ENCODE measurements around the gene DACT1. TPM values are rescaled to one million over a fixed set of nuclear protein-coding genes. Genes with fewer than 3 reads are reported as not detected.
"Not testable (repeated sequence)": the region's sequence is repeated elsewhere in the genome, so short reads cannot be mapped to it uniquely, and the experiment has no call there.

DACT1 gene, protein sequence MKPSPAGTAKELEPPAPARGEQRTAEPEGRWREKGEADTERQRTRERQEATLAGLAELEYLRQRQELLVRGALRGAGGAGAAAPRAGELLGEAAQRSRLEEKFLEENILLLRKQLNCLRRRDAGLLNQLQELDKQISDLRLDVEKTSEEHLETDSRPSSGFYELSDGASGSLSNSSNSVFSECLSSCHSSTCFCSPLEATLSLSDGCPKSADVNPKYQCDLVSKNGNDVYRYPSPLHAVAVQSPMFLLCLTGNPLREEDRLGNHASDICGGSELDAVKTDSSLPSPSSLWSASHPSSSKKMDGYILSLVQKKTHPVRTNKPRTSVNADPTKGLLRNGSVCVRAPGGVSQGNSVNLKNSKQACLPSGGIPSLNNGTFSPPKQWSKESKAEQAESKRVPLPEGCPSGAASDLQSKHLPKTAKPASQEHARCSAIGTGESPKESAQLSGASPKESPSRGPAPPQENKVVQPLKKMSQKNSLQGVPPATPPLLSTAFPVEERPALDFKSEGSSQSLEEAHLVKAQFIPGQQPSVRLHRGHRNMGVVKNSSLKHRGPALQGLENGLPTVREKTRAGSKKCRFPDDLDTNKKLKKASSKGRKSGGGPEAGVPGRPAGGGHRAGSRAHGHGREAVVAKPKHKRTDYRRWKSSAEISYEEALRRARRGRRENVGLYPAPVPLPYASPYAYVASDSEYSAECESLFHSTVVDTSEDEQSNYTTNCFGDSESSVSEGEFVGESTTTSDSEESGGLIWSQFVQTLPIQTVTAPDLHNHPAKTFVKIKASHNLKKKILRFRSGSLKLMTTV
- total RNA-seq, result 10 to 100 TPM in 1 of 4 donors, 1 to 10 TPM in 3; 2.4 to 11.0 (median 5.5) TPM

DNA sequence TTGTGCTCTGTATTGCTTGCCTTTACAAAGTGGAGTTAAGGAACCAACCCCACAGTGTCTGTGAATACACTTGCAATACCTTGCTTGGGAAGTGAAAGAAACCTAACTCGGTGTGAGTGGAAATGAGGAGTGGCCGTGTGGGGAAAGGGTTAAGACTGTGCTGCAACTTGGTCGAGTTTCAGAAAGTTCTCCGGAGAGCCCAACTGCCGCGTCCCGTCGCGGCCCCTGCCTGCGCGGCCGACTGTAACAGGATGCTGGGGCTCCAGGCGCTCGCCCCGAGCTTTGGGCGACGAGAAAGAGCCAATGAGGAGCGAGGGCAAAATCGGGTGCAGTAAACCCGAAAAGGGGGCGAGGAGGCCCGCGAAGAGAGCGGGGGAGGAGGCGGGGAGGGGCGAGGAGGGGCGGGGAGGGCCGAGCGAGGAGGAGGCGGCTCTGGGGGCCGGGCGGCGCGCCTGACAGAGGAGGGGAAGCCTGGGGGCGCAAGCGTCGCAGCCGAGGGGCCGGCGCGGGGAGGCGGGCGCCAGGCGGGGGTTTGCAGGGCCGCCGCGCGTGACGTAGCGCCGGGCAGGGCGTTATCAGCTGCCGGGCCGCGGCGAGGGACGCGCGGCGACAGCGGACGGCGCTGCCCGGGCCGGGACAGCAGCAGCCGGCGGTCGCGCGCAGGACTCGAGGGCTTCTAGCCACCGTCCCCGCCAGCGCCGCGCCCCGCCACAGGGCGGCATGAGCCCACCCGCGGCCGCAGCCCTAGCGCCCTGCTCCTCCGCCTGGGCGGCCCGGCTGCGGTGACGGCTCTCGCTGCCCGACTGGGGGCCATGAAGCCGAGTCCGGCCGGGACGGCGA, at the start of gene DACT1:
TSS of gene DACT1 (plus strand) at position 572 of the 840 bp plus-strand sequence. CDS start at position 813, 241 bp downstream.
- intact Hi-C loops (cut with DNase I; ENCODE audit: low total_unique reads), result no loop called here
- DNase-seq (ENCODE audit: low spot score in 2 of 2), result peak; percentile 30 to 89
- WGBS, 2 donors, result 0% methylated on average over 27 to 42 of the region's 94 CpGs
- TF ChIP-seq, protein P1, sequence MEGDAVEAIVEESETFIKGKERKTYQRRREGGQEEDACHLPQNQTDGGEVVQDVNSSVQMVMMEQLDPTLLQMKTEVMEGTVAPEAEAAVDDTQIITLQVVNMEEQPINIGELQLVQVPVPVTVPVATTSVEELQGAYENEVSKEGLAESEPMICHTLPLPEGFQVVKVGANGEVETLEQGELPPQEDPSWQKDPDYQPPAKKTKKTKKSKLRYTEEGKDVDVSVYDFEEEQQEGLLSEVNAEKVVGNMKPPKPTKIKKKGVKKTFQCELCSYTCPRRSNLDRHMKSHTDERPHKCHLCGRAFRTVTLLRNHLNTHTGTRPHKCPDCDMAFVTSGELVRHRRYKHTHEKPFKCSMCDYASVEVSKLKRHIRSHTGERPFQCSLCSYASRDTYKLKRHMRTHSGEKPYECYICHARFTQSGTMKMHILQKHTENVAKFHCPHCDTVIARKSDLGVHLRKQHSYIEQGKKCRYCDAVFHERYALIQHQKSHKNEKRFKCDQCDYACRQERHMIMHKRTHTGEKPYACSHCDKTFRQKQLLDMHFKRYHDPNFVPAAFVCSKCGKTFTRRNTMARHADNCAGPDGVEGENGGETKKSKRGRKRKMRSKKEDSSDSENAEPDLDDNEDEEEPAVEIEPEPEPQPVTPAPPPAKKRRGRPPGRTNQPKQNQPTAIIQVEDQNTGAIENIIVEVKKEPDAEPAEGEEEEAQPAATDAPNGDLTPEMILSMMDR (IDR thresholded peaks at IDR 0.05), result no peak
- no peak for TF ChIP-seq POLR2A (IDR thresholded peaks at IDR 0.05)
- peak within 1 kb of the TSS; percentile 59 for H3K4me3 ChIP-seq (ENCODE audit: low read depth, poor library complexity, severe bottlenecking)

DNA sequence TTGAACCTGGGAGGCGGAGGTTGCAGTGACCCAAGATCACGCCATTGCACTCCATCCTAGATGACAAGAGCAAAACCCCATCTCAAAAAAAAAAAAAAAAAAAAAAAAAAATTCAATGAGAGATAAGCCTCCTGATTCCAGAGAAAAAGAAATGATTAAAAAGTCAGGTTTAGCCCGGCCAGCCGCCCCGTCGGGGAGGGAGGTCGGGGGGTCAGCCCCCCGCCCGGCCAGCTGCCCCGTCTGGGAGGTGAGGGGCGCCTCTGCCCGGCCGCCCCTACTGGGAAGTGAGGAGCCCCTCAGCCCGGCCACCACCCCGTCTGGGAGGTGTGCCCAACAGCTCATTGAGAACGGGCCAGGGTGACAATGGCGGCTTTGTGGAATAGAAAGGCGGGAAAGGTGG, 49.4 kb upstream of the DACT1 start:
- H3K4me3 ChIP-seq (ENCODE audit: low read depth, poor library complexity, severe bottlenecking); intact Hi-C loops (cut with DNase I; ENCODE audit: low total_unique reads); DNase-seq (ENCODE audit: low spot score in 2 of 2): not testable (repeated sequence)
- 91 to 92% methylated on average over 18 of the region's 18 CpGs for WGBS, 2 donors

DNA sequence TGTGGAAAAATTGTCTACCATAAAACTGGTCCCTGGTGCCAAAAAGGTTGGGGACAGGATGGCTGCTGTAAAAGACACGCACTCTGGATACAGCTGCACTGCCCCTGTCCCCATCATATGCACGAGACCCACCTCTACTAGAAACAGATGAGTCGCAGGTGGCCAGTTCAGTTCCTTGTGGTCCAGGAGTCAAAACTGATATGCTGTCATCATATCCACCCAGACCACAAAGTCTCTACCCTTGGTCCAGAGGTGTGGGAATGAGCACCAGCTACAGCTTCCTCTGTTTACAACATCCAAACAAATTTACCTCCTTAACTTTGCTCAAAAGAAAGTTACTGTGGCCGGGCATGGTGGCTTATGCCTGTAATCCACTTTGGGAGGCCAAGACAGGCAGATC, 43.8 kb upstream of the DACT1 start:
- no peak for TF ChIP-seq POLR2A (IDR thresholded peaks at IDR 0.05)
- TF ChIP-seq, protein P1 (IDR thresholded peaks at IDR 0.05), result no peak
- no peak for DNase-seq (ENCODE audit: low spot score in 2 of 2)
- intact Hi-C loops (cut with DNase I; ENCODE audit: low total_unique reads), result no loop called here
- H3K4me3 ChIP-seq (ENCODE audit: low read depth, poor library complexity, severe bottlenecking), result no peak overlapping the region
- 86 to 88% methylated on average over 4 of the region's 4 CpGs for WGBS, 2 donors

DNA sequence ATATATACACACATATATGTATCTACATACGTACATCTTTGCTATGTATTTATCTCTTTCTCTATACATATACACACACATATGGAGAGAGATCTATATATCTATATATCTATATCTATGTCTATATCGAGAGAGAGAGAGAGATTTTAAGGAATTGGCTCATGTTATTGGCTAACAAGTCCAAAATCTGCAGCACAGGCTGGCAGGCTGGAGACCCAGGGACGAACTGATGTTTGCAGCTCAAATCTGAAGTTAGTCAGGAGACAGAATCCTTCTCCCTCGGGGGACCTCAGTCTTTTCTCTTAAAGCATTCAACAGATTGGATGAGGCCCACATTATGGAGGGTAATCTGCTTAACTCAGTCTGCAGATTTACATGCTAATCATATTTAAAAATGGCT, 40.7 kb upstream of the DACT1 start:
- no peak overlapping the region for H3K4me3 ChIP-seq (ENCODE audit: low read depth, poor library complexity, severe bottlenecking)
- WGBS, 2 donors, result 82 to 89% methylated on average over 4 of the region's 4 CpGs
- TF ChIP-seq, protein P1 (IDR thresholded peaks at IDR 0.05), result no peak
- TF ChIP-seq POLR2A (IDR thresholded peaks at IDR 0.05), result no peak
- intact Hi-C loops (cut with DNase I; ENCODE audit: low total_unique reads), result no loop called here
- no peak for DNase-seq (ENCODE audit: low spot score in 2 of 2)

DNA sequence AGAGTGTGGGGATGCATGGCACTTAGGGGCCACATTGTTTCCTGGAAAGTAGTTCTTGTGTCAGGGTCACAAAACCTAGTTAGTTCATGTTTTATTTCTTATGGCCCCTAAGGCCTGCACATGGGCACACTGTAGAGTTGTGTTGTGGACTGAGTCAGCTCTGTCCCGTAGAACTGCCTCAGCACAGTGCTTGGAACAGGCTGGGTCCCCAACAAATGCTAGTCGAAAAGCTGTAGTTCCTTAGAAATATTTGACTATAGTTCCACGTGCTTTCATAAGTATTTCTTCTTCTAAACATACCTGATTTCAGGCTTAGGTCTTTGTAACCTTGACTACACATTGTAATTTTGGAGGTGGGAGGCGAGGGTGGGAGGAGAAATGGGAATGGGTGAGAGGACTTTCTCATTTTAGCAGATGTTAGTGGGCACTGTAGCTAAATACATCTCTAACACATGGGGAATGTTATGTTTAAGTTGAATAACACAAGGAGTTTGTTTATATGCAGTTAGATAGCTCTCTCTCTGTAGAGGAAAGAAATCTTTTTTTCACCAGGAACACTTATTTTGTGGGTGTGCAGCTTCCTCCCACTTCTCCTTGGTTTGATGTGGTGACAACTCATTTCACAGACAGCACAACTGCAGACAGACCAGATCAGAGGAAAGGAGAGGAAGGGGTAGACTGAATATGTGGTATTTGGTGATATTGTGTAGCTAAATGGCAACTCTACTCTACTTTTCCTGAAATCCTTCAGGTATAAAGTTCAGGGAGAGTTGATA, 39.5 kb upstream of the DACT1 start:
- WGBS, 2 donors, result 81 to 90% methylated on average over 4 of the region's 4 CpGs
- TF ChIP-seq POLR2A (IDR thresholded peaks at IDR 0.05), result no peak
- TF ChIP-seq, protein P1 (IDR thresholded peaks at IDR 0.05), result no peak
- DNase-seq (ENCODE audit: low spot score in 2 of 2), result no peak
- intact Hi-C loops (cut with DNase I; ENCODE audit: low total_unique reads), result no loop called here
- H3K4me3 ChIP-seq (ENCODE audit: low read depth, poor library complexity, severe bottlenecking), result no peak overlapping the region

Data from lower leg skin (tissue), 4 donors.